Stimulated activated CD4-positive, alpha-beta T cell treated with anti-CD3 and anti-CD28 coated beads, Interleukin-1b, Interleukin-23, amount 100 ng/mL, for 24 hours (primary cell): Measurements from ENCODE around the gene HNF1A.
"Not testable (repeated sequence)": the region's sequence is repeated elsewhere in the genome, so short reads cannot be mapped to it uniquely, and the experiment has no call there.

ENCODE experiments used
- DNase-seq, 4 experiments: peaks; one replicate each; pipeline ENCODE4 v3.0.0-alpha.2; 2020; ENCODE audit warnings: low read depth in 4 of 4, low spot score in 1 of 4

The HNF1A gene

GRCh38 chr12:120978296-120979219 lies at the start of gene HNF1A:
TSS of gene HNF1A (plus strand) at chr12:120978543. CDS start at chr12:120978769, 226 bp downstream.
- DNase-seq, result no peak

- DNase-seq, result no peak
Measured at GRCh38 chr12:120928864-120929652, 49.3 kb upstream of the HNF1A start.

DNA sequence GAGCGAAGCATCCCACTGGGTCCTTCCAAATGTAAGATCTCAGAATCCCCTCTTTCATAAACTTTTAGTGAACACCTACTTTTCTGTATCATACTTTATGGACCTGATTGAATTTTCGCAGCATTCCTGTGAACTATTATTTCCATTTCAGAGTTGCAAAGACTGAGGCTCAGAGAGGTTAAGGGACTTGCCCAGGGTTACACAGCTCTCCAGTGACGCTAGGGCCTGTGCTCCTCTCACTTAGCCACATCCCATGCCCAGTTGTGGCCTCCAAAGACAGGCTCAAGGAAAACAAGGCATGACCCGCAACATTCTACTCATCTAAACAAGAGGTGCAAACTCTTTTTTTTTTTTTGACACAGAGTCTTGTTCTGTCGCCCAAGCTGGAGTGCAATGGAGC lies 48.3 kb upstream of the HNF1A start:
- no peak for DNase-seq

DNA sequence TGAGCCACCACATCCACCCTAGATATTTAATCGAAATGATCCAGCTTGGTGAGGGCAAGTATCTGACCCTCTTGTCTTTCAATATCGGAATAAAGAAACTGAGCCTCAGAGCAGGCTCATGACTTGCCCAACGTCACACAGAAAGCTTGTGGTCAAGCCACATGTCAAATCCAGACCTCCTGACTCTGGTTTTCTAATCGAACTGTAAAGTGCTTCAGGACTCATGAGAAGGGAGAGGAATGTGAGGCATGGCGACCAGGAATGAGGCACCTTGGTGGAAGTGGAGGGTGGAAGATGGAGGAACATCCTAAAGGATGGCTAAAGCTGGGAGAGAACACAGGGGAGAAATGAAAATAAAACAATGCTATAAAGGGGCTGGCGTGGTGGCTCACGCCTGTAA lies 46.3 kb upstream of the HNF1A start:
- DNase-seq, result no peak

DNA sequence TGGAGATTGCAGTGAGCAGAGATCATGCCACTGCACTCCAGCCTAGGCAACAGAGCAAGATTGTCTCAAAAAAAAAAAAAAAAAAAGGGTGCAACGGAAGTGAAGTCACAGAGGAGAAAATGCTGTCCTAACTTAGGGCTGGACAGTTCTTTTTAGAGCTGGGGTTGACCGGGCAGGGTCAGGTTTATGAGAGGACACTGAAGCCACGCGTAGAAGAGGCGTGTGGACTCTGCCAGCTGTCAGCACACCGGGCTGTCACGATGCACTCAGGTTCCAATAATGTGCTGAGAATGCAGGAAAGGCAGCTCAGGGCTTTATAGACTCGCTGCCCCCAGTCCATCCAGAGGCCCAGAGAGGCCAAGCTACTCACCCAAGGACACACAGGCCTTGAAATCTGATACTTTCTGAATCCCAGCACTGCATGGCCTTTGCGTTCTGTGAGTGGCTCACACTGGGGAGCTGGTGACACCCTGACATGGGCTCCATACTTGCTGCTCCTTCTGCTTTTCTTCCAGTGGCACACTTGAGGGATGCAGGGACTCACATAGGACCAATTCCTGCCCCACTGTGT lies 45.3 kb upstream of the HNF1A start:
- DNase-seq, result no peak

DNA sequence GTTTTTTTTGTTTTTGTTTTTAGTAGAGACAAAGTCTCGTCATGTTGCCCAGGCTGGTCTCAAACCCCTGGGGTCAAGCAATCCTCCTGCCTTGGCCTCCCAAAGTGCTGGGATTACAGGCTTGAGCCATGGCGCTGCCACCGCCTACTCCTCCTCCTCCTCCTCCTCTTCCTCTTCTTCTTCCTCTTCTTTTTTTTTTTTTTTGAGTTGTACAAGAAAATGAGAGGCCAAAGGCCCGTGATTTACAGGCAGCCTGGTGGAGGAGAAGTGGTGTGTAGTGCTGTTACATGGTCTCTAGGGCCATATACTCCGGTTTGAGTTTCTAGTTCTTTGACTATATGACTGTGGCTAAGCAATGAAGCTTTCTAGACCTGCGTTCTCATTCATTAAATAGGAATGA lies 44.6 kb upstream of the HNF1A start:
- DNase-seq, result no peak

GRCh38 chr12:120936197-120936596 lies 42.1 kb upstream of the HNF1A start:
- DNase-seq, result no peak

GRCh38 chr12:120938496-120938895 lies 39.8 kb upstream of the HNF1A start:
- DNase-seq, result no peak

- no peak for DNase-seq
Measured at GRCh38 chr12:120939523-120939922, 38.8 kb upstream of the HNF1A start.

GRCh38 chr12:120940006-120940405 lies 38.3 kb upstream of the HNF1A start:
- no peak for DNase-seq

- no peak for DNase-seq
Measured at GRCh38 chr12:120940799-120941198, 37.5 kb upstream of the HNF1A start.

DNA sequence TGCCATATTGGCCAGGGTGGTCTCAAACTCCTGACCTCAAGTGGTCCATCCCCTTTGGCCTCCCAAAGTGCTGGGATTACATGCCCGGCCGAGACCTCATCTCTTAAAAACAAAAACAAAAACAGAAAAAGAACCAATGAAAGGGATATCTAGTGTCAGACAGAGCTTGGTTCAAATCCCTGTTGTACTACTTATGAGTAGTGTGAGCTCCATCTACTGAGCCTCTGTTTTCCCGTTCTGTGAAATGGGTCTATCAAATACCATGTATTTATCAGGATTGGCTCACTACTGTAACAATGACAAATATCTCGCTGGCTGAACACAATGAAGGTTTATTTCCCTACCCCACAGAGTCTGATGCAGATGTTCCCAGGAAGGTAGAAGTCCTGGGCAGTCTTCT lies 36.9 kb upstream of the HNF1A start:
- DNase-seq, result no peak

DNA sequence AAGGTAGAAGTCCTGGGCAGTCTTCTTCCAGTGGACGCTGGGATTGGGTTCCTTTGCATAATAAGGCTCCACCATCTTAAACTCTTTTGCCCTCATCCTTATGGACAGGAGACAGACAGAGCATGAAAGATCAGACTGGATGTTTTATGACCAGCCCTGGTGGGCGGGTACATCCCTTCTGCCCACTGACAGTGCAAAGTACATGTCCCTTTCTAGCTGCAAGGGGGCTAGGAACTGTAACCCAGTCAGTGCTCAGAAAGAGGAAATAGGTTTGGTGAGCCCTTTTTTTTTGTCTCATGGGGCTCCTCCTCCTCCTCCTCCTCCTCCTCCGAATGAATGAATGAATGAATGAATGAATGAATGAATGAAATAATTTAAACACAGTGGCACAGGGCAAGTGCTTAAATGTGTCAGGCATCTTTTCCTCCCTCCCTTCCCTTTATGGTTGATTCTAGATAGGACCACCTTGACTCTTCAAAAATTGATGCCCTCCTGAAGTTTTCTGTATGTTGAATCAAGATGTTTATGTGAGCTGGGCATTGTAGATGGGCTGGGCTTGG lies 36.4 kb upstream of the HNF1A start:
- DNase-seq, result no peak

DNA sequence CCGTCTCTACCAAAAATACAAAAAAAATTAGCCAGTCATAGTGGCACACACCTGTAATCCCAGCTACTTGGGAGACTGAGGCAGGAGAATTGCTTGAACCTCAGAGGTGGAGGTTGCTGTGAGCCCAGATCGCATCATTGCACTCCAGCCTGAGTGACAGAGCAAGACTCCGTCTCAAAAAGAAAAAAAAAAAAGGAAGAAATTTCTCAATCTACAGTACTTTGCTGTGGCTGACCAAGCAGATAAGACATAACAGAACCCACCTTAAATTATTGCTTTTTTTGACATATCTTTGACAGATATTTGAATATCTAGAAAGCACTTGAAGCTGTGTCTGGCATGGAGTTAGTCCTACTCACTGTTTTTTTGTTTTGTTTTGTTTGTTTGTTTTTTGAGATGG lies 34.9 kb upstream of the HNF1A start:
- DNase-seq, result no peak

- DNase-seq, result peak; percentile 35 to 66 (median 52)
Measured at GRCh38 chr12:120944645-120945217, 33.6 kb upstream of the HNF1A start.

GRCh38 chr12:120945516-120945915 lies 32.8 kb upstream of the HNF1A start:
- not testable (repeated sequence) for DNase-seq

DNA sequence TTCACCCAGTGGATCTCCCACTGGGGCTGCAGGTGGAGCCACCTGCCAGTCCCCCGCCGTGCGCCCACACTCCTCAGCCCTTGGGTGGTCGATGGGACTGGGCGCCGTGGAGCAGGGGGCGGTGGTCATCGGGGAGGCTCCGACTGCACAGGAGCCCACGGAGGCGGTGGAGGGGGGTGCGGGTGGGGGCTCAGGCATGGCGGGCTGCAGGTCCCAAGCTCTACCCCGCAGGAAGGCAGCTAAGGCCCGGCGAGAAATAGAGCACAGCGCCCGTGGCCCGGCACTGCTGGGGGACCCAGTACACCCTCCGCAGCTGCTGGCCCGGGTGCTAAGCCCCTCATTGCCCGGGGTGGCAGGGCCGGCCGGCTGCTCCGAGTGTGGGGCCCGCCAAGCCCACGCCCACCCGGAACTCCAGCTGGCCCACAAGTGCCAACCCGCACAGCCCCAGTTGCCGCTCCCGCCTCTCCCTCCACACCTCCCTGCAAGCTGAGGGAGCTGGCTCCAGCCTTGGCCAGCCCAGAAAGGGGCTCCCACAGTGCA lies 28.0 kb upstream of the HNF1A start:
- not testable (repeated sequence) for DNase-seq

GRCh38 chr12:120950807-120951206 lies 27.5 kb upstream of the HNF1A start:
- no peak for DNase-seq

GRCh38 chr12:120955232-120955631 lies 23.1 kb upstream of the HNF1A start:
- DNase-seq, result no peak

GRCh38 chr12:120956579-120957300 lies 21.6 kb upstream of the HNF1A start:
- no peak for DNase-seq
